ENCODE measurements around the gene NELL2. TPM values are rescaled to one million over a fixed set of nuclear protein-coding genes. Genes with fewer than 3 reads are reported as not detected.
"Not testable (repeated sequence)": the region's sequence is repeated elsewhere in the genome, so short reads cannot be mapped to it uniquely, and the experiment has no call there.

The NELL2 gene
- polyA plus RNA-seq, 3 donors: 0.26 to 2.7 (median 0.97) TPM

DNA sequence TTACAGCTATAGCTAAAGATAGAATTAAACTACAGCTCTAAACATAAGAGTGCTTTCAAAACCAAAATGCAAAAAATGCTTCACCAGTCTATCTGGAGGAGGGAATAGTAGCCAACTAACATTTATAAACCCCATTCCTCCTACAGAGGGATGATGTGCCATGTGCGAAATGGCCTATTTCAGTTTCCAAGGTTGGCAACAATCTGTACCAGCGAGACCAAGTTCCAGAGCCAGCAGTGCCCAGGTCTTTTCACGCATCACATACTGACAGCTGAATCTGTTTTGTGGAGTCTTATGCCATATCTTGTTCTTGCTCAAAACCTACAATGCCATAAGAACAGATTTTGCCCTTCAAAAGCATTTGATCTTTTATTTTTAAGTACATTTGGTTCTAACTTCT, 24.5 kb downstream of the NELL2 start:
- 87% methylated on average over 3 of the region's 3 CpGs for WGBS, 3 donors
- no peak overlapping the region for H3K27ac ChIP-seq (ENCODE audit: low read depth, low read length)

DNA sequence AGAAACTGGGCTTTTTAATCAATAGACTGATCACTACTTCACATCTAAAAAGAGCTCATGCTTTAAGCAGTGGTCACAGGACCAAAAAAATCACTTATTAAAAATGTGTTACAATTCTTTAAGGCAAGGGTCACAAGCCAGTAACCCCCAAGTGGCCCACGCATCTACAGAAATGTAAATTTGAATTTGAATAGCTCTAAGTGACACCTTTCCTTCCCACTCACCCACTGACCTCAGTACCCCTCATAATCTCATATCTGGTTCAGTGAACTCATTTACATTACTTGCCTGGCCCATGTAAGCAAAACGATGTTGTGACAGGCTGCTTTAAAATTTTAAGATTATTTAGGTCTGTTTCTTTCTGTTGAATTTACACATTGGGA, 27.4 kb downstream of the NELL2 start:
- 48 to 66% (median 64%) methylated on average over 2 of the region's 2 CpGs for WGBS, 3 donors
- no peak overlapping the region for H3K27ac ChIP-seq (ENCODE audit: low read depth, low read length)

DNA sequence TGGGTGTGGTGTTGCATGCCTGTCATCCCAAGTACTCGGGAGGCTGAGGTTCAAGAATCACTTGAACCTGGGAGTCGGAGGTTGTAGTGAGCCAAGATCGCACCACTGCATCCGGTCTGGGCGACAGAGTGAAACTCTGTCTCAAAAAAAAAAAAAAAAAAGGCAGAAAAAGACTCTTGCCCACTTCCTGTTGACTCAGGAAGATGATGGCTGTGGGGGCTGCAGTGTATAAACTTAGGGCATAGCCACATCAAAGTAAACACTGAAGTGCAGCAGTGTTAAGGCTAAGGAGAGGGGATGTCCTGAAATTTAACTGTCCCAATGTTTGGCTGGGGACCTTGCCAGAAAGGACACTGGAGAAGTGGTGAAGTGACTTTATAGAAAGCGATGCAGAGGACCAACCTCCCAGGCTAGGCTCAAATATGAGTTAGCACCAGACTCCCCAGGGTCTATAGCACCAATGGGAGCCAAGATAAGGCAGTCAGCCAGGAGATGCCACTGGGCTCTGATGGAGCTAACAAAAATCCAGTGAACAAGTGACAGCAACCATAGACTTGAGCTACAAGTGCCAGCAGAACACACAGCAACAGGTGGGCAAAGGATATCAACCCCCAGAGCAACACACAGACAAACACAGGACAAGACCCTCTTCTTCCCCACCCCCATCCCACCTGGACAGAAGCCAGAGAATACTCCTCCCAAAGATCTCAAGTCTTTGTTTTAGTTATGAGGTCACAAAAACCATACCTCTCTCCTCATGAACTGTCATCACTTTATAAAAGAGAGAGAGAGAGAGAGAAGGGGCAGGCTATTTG, 28.0 kb downstream of the NELL2 start:
- 59 to 69% (median 62%) methylated on average over 6 of the region's 6 CpGs for WGBS, 3 donors
- no peak overlapping the region for H3K27ac ChIP-seq (ENCODE audit: low read depth, low read length)

DNA sequence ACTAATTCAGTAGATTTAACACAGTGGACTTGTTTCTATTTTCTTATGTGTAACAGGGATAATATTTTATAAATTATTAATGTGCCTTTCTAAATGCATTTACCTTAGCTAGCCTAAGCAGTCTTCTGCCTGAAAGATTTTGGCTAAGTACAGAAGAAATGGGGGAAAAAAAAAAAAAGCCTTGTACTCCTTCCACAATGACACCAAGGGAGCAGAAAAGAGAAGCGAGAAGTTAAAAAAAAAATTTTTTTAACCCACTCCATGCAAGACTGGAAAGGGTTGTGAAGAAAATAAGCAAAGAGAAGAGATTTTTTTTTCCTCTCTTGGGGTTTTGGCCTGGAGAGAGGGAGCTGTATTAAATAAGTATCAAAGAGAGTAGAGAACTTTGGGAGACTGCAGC, 28.7 kb downstream of the NELL2 start:
- WGBS, 3 donors: 42 to 48% (median 45%) methylated on average over 1 of the region's 1 CpG
- no peak overlapping the region for H3K27ac ChIP-seq (ENCODE audit: low read depth, low read length)

DNA sequence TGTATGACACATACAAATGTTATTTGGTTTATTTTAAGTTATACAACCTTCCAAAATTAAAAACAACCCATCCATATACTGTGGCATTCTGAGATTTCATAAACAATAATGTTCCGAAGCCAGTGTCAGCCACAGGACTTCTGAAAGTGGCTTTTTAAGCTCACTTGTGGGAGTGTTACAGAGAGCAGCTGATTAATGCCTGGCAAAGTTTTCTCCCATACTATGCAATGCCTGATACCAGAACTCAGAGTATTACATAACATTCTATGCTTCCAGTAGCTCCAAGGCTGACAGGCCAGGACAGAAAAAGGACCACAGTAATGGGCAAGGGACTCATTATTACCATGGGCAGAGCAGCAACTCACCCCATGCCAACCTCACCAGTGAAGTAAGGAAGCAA, 29.3 kb downstream of the NELL2 start:
- H3K27ac ChIP-seq (ENCODE audit: low read depth, low read length): no peak overlapping the region
- 63% methylated on average over 1 of the region's 1 CpG for WGBS, 3 donors

DNA sequence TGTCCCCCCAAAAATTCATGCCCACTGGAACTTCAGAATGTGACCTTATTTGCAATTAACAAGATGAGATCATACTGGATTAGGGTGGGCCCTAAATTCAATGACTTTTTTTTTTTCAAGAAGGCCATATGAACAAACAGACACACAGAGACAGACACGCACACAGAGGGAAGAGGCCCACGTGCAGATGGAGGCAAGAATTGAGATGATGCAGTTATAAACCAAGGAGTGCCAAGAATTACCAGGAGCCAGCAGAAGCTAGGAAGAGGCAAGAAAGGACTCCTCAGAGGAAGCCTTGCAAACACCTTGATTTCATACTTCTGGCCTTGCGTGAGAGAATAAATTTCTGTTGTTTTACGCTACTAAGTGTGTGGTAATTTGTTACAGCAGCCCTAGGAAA, 33.4 kb downstream of the NELL2 start:
- WGBS, 3 donors: 81 to 91% (median 89%) methylated on average over 4 of the region's 4 CpGs
- H3K27ac ChIP-seq (ENCODE audit: low read depth, low read length): no peak overlapping the region

DNA sequence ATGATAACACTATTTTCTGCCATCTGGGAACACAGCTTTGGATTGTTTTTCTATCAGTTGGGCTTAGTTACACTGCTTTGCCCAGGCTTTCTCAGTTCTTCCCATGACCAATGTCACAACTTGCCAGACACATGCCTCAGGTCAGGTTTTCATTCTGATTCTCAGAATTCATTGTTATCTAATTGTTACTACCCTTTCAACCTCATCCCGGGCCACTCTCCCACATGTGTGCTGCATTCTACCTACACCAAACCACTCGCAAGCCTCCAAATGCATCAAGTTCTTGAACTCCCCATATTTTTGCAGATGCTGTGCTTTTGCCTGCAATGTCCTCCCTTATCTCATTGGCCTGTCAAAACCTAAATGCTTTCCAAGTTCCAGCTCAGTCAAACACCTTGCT, 36.3 kb downstream of the NELL2 start:
- 82 to 88% (median 88%) methylated on average over 2 of the region's 2 CpGs for whole genome bisulfite sequencing, 3 donors

DNA sequence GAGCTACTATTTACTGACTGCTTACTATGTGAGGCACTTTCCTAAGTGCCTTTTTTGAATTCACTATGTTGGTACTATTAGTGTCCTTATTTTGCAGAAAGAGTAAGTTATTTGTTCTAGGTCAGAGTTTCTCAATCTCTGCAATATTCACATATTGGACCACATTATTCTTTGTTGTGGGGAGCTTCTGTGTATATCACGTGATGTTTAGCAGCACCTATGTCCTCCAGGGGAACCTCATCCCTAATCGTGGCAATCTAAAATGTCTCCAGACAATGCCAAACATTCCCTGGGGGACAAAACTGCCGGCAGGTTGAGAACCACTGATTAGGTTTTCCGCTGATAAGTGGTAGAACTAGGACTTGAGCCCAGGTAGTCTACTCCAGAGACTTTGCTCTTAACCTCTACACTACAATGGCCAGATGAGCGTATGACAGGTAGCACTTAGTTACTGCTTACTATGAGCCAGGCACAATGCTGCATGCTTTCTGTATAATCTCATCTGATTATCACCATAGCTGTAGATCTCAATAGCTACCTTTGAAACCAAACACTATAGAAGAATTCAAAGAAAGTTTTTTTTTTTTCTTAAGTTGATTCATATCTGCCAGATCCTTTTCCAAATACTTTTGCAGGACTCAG, 38.9 kb downstream of the NELL2 start:
- no peak overlapping the region for H3K27ac ChIP-seq (ENCODE audit: low read depth, low read length)
- WGBS, 3 donors: 65 to 69% (median 65%) methylated on average over 5 of the region's 5 CpGs

More for the DNA sequence above, 36.3 kb downstream of the NELL2 start:
- H3K27ac ChIP-seq (ENCODE audit: low read depth, low read length): no peak overlapping the region

DNA sequence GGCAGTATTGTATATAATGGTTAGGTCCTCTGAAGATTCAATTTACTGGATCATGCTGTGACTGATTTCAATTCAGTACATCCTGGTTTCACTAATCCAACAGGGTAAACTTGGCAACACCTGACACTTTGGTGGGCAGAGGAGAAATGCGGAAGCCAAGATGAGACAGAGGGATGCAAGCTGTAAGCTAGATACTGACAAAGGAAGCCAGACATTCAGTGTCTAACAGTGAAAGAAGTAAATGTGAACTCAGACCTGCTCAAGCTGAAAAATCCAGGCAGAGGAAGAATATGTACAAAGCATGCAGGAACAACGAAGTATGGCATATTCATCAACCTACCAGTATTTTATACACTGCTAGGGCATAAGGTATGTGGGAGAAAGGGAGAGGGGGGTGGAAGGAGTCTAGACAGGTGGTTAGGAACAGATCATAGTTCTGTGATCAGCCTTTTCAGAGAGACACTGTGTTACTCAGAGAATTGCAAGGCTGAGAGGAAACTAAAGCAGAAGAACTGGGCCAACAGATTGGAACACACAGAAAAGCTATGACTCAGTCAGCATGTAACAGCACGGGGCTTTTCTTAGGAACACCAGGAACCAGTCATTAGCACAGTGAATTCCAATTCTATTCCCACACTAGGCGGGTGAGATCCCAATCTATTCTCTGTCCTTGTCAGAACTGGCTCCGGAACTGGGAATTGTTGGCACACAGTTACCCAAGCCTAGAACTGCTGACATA, 40.3 kb downstream of the NELL2 start:
- WGBS, 3 donors: 62 to 81% (median 80%) methylated on average over 5 of the region's 5 CpGs
- no peak overlapping the region for H3K27ac ChIP-seq (ENCODE audit: low read depth, low read length)

DNA sequence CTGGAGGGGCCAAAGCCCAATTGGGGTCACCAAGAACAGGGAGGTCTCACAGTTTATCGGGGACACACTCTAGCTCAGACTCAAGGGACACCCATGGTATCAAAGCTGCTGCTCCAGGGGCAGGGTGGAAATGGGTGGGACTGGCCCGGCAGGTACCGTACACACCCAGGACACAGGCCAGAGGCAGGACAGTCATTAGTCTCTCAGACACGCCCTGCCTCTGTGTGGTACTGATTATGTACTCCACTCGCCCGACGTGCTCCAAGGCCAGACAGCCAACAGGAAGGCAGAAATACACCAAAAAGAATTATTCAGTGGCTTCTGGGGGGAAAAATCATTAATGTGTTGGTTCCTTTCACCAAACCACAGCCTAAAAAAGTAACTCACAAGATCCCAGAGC, 41.1 kb downstream of the NELL2 start:
- not testable (repeated sequence) for H3K27ac ChIP-seq (ENCODE audit: low read depth, low read length)
- 81 to 91% (median 84%) methylated on average over 7 of the region's 7 CpGs for WGBS, 3 donors

DNA sequence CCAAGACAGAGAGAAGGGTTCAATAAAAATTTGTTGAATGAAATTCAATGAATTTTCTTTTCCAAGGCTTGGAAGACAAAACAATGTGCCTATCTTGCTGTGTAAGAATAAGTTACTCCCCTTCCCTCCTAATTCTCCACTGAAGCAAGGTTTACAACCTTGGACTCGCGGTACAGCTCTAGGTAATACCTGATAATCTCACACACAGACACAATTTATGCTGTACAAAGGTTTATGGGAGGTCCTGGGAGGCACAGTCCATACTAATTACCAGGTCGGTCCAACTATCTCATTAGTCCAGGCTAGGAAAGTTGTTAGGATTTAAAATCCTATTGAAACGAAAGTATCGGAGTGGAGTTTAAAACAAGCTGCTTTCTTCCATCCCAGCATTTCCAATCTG, 42.6 kb downstream of the NELL2 start:
- WGBS, 3 donors: 76 to 89% (median 86%) methylated on average over 5 of the region's 5 CpGs
- no peak overlapping the region for H3K27ac ChIP-seq (ENCODE audit: low read depth, low read length)

DNA sequence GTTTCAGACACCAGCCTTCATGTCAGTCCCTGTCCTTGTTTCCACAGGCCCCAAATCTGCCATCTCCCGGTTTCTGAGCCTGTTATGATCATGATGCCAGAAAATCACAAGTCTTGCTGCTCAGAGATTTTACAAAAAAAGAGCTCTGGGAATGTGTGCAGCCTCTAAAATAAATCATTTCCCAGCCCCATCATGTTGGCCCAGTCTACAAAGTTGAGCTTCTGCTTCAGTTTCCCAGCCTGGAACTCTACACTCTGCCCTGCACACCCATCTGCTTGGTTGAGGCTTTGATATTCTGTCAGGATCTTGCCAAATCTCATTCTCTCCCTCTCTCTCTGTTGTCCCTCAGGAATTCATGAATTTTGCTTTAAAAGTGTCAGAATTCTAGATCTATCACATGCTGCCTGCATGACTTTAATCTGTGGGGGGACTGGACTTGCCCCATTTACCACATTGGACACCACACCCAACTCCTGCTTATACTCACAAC, 45.5 kb downstream of the NELL2 start:
- WGBS, 3 donors: 39 to 58% (median 53%) methylated on average over 1 of the region's 1 CpG
- no peak overlapping the region for H3K27ac ChIP-seq (ENCODE audit: low read depth, low read length)

DNA sequence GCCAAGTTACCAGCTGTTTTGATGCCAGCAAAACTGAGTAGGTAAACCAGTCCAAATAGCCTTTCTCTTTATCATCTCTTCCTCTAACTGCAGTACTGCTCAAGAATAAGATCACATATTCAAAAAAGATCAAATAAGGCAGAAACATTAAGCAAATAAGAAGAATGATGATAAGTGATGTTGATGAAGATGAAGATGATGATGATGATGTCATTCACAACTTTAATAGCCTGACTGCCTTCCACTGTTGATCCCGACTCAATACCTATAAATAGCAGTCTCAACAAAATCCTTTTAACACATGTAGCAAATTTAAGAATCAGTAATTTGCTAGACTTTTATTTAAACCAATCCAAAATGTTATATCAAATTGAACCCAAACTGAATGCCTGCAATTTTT, 47.1 kb downstream of the NELL2 start:
- no peak overlapping the region for H3K27ac ChIP-seq (ENCODE audit: low read depth, low read length)
- WGBS, 3 donors: 59 to 80% (median 60%) methylated on average over 1 of the region's 1 CpG

DNA sequence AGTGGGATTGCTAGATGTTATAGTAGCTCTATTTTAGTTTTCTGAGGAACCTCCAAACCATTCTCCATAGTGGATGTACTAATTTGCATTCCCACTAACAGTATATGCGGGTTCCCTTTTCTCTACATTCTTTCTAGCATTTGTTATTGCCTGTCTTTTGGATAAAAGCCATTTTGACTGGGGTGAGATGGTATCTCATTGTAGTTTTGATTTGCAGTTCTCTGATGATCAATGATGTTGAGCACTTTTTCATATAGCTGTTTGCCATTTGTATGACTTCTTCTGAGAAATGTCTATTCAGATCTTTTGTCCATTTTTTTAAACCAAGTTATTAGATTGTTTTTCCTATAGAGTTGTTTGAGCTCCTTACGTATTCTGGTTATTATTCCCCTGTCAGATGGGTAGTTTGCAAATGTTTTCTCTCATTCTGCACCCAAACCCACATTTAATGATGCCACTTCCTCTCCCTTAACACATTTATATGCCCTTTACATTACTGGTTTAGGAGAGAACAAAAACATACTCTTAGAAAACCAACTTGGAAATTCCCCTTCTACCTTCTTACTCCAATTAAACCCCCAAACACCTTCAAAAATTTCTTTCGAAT, 48.2 kb downstream of the NELL2 start:
- H3K27ac ChIP-seq (ENCODE audit: low read depth, low read length): no peak overlapping the region
- WGBS, 3 donors: 64 to 86% (median 85%) methylated on average over 3 of the region's 3 CpGs

DNA sequence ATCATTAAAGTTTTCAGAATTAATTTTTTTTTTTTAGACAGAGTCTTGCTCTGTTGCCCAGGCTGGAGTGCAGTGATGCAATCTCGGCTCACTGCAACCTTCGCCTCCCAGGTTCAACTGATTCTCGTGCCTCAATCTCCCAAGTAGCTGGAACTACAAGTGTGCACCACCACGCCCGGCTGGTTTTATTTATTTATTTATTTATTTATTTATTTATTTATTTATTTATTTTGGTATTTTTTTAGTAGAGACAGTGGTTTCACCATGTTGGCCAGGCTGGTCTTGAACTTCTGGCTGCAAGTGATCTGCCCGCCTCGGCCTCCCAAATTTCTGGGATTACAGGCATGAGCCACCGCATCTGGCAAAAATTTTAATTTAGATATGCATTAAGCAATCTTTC, 54.4 kb downstream of the NELL2 start:
- H3K27ac ChIP-seq (ENCODE audit: low read depth, low read length): not testable (repeated sequence)
- WGBS, 3 donors: 94 to 95% (median 94%) methylated on average over 8 of the region's 8 CpGs

DNA sequence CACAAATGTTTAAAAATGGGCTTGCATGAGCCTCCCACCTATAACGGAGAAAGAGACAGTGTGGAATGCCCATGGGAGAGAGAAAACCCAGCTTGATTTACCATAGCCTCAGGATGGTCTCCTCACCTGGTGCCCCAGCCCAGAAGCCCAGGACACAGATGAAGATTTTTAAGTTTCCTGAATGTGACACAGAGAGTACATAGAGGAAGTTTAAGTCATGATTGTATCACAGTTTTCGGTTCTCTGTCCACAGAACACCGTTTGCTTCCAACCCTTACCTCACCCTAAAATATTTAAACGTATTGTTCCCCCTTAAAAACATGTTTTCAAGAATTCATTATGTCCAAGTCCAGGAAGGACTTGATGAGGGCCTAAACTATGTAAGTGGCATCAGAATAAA, 56.2 kb downstream of the NELL2 start:
- 69 to 86% (median 86%) methylated on average over 4 of the region's 4 CpGs for WGBS, 3 donors

DNA sequence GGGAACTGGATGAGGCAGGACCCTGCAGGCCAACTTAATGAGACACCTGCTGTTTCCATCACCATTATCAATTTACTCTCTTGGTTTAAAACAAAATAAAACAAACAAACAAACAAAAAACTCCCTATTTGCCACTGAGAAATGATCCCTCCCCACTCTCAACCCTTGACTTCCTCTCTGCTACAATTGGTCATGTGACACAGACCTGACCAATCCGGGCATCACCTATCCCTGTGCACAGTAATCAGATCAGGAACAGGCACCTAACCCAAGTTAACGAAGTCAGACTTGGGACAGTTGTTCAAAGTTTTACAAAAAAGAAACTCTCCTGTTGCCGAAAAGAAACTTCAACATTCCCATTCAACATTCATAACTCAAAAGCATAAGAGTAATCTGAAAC, 58.4 kb downstream of the NELL2 start:
- WGBS, 3 donors: 85 to 91% (median 89%) methylated on average over 3 of the region's 3 CpGs

More for the DNA sequence above, 56.2 kb downstream of the NELL2 start:
- no peak overlapping the region for H3K27ac ChIP-seq (ENCODE audit: low read depth, low read length)

DNA sequence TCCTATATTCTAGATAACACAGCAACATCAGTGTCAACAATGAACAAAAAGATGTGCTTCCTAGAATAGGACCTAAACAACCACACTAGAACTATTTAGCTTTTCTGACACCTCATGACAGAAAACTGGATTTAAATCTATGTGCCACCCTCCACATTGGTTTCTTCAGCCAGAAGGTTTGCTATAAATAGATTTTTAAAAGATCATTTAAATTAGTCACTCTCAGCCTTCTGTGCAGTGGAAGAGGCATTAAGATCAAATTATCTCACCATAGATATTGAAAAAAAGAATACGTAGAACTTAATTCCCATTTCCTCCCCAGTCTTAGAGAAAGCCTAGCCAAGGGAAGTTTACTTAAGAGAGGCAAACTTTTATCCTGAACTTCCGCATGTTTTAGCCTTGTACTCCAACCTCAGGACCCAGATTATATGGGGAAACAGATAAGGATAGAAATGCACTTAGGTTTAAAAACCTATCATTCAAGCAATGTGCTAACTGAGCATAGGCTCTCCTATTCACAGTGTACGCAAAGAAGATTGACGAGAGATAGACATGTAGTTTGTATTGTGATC, 59.6 kb downstream of the NELL2 start:
- no peak overlapping the region for H3K27ac ChIP-seq (ENCODE audit: low read depth, low read length)
- WGBS, 3 donors: 31 to 82% (median 80%) methylated on average over 4 of the region's 4 CpGs

More for the DNA sequence above, 58.4 kb downstream of the NELL2 start:
- no peak overlapping the region for H3K27ac ChIP-seq (ENCODE audit: low read depth, low read length)
